ENCODE measurements around the gene UGT1A3.

UGT1A3 gene

DNA sequence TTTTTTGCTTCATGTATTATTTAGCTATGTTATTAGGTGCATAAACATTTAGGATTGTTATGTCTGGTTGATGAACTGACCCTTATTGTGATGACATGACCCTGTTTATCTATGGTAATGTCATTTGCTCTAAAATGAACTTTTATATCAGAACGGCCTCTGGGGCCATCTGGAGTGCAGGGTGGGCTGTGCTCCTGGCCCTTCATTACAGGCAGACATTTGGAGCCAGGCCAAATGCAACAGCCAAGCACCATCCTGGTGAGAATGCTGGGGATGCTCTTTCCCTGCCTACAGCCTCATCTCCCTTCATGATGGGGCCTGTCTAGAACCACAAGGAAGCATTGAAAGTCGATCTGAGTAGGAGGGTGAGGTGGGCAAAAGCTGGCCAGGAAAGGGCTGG lies 87.5 kb downstream of the UGT1A3 start:
- no peak for DNase-seq (ENCODE audit: low read depth in 3 of 3)

DNA sequence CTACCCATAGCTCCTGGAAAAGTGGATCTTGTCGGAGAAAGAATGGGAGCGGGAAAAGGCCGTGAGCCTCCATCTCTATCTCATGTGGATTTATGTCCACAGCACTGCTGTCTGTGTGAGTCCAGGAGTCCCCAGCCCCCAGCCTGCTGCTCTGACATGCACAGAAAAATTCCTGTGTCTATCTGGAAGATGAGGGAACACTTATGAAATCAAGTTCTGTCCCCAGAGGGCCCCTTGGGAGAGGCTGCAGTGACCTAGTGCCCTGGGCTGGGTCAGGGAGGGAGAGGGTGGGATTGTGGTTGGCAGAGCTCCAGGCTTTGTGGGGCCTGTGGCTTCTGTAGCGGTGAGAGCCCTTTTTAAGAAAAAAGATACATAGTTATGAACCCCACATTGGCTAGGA lies 87.9 kb downstream of the UGT1A3 start:
- DNase-seq (ENCODE audit: low read depth in 3 of 3) = no peak

GRCh38 chr2:233817361-233817911 lies 88.6 kb downstream of the UGT1A3 start:
- DNase-seq (ENCODE audit: low read depth in 3 of 3) = no peak

DNA sequence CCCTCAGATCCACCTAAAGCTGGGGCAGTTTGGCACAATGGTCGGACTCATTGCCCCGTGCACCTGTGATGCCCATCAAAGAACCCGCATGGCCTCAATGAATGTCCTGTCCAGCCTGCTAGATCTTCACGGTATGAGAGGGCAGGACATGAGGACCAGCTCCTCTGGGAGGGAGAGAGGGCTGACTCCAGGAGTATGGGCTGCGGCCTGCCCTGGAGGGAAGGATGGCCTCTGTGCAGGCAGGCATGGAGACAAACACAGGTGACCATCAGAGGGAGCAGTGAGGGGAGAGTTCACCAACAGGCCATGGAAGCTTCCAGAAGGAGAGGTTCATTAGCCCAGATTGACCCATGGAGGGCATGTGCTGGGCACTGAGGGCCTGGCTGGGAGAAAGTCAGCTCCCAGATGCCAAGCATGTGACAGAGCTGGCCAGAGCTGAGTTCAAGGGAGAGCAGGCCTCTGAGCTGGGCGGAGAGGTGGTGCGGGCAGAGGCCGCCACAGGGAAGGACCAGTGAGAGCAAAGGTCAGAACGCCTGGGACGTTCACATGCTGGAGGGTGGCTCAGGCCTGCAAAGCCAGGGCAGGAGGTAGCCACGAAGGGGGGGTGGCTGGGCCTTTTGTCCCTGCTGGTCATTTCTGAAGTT lies 89.3 kb downstream of the UGT1A3 start:
- no peak for DNase-seq (ENCODE audit: low read depth in 3 of 3)

- DNase-seq (ENCODE audit: low read depth in 3 of 3) = no peak
Measured at GRCh38 chr2:233818639-233819621, 90.1 kb downstream of the UGT1A3 start.

- DNase-seq (ENCODE audit: low read depth in 3 of 3) = no peak
Measured at GRCh38 chr2:233819884-233820773, 91.3 kb downstream of the UGT1A3 start.

DNA sequence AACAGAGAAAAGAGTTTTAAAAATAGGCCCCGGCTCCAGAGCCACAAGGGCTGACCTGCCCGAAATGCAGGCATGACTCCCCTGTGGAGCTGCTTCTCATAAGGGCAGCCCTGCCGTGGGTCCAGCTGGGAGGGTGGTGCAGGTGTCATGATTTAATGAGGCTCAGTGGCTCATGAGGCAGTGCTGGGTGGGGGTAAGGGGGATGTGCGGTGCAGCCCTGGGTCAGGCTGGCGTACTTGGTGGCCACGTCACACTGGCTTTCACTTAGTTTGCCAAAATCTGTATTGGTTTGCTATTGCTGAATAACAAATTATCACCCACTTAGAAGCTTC lies 91.9 kb downstream of the UGT1A3 start:
- DNase-seq (ENCODE audit: low read depth in 3 of 3) = no peak

DNA sequence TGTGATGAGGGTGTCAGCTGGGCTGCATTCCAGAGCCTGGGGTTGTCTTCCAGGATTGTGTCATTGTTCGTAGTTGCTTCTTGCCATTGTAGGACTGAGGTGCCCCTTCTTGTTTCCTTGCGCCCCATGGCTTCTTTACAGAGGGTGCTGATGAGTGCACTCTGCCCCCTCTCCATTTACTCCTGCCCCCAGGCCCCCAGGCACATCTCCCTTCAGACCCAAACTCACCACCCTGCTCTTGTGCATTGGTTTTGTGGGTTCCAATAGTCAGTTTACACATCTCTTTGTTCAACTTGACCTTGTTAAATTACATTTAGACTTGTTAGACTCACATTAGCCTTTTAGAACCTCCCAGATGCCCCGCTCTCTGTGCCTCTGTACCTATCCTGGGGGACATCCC lies 92.4 kb downstream of the UGT1A3 start:
- no peak for DNase-seq (ENCODE audit: low read depth in 3 of 3)

GRCh38 chr2:233821709-233822100 lies 92.9 kb downstream of the UGT1A3 start:
- no peak for DNase-seq (ENCODE audit: low read depth in 3 of 3)

DNA sequence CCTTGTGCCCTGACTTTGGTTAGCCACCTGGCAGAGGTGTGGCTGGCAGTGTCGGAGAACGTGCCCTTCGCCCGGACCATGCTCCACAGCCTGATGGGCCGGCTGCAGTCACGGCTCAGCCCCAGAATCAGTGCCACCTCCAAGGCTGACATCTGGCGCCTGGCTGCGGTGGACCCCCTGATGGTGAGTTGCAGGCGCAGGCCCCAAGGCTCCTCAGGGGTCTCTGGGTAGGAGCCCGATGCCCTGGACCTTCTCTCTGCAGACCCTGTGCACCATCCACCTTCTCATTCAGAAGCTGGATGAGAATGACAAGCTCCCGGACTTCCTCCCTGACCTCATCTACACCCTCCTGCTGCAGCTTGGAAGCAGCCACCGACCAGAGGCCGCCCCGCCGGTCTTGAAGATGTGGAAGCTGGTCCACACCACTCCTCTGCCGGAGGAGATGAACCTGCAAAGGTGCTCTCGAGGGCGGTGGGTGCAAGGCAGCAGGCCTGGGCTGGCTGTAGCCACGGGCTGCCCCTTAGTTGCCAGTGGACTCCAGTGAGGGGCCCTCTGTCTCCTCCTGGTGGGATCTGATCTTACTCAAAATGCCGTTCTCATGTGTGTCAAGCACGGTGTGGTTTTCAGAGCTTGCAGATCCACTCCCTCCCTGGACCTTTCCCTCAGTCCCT lies 93.4 kb downstream of the UGT1A3 start:
- DNase-seq (ENCODE audit: low read depth in 3 of 3) = no peak
